GM20431 (cell line): ENCODE data around the gene OAS1.
"Not testable (repeated sequence)": the region's sequence is repeated elsewhere in the genome, so short reads cannot be mapped to it uniquely, and the experiment has no call there.

Source experiments
- in situ Hi-C: fragments of 300-500 bp; cut with MseI, MboI; formaldehyde crosslinking; loops from one replicate; pipeline ENCODE4 v1.15.0; 2020; ENCODE audit warnings: low sequenced_read_pairs; ENCODE audit not compliant: unreplicated experiment

Gene OAS1

GRCh38 chr12:112894128-112894527, 12.6 kb upstream of the OAS1 start:
- in situ Hi-C loops = no loop called here

- in situ Hi-C loops = no loop called here
Observed at GRCh38 chr12:112898380-112898779, 8.4 kb upstream of the OAS1 start.

DNA sequence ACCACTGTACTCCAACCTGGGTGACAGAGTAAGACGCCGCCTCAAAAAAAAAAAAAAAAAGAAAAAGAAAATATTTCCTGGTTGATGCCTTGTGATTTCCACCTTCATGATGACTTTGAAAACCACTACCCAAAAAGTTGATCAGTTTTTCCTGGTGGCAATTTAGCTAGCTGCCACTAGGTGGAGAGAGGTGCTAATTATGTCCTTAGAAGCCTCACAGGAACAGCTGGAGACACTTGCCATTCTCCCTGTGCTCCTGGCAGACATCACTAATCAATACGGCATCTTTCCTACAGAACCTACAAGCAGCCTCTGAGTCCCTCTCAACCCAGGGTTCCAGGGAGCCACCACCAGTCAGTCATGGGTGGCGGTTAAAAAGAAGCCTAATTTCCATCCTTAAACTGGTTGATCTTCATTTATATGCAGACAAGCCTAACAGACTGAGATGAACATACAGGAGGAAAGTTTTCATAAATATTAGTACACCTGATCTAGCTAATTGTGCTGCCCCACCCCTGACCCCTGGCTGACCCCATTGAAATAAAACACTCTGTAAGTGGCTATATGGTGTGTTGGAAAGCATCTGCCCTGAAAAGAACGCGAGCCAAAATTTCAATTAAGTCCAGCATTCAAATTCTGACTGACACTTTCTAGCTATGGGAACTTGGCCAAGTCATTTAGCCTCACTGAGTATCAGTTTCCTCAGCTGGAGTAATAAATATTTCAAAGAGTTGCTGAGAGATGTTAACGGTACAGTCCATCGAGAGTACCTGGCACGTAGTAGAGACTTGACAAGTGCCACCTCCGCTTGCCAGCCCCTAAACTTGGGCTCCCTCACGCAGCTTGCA, 6.2 kb upstream of the OAS1 start:
- in situ Hi-C loops = no loop called here

GRCh38 chr12:112901271-112901670, 5.5 kb upstream of the OAS1 start:
- in situ Hi-C loops = no loop called here

DNA sequence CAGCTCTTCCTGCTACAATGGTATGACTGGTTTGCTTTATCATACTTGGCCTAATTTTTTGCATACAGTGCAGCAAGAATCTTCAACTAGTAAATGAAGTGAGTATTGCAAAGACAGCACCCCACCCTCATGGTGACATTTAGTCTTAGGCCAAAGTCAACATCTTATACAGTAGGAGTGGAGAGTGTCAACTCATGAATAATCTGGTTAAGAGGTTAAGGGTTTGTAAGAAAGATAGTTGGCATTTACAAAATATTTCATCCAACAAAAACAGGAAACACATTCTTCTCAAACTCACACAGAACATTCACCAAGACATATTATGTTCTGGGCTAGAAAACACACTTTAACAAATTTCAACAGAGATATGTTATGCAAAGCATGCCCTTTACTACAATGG, 2.2 kb upstream of the OAS1 start:
- in situ Hi-C loops = no loop called here

DNA sequence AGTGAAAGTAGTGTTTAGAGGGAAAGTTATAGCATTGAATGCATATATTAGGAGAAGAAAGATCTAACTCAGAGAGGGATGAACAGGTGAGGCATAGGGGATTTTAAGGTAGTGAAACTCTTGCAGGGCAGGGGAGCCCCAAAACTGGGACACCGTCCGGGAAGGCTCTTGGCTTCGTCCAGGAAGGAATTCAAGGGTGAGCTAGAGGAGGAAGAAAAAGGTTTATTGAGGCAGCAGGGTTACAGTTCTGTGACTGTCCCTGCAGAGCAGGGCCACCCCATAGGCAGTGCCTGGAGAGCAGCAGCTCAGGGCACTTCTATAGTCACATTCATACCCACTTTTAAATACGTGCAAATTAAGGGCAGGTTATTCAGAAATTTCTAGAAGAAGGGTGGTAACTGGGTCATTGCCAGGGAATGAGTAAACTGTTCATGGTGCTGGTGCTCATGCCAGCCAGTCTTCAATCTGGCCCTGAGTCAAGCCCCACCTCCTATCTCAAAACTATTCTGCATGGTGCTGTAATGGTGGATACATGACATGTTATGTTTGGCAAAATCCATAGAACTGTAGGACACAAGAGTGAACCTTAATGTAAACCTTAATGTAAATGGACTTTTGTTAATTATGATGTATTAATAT, 1.2 kb upstream of the OAS1 start:
- in situ Hi-C loops = no loop called here

DNA sequence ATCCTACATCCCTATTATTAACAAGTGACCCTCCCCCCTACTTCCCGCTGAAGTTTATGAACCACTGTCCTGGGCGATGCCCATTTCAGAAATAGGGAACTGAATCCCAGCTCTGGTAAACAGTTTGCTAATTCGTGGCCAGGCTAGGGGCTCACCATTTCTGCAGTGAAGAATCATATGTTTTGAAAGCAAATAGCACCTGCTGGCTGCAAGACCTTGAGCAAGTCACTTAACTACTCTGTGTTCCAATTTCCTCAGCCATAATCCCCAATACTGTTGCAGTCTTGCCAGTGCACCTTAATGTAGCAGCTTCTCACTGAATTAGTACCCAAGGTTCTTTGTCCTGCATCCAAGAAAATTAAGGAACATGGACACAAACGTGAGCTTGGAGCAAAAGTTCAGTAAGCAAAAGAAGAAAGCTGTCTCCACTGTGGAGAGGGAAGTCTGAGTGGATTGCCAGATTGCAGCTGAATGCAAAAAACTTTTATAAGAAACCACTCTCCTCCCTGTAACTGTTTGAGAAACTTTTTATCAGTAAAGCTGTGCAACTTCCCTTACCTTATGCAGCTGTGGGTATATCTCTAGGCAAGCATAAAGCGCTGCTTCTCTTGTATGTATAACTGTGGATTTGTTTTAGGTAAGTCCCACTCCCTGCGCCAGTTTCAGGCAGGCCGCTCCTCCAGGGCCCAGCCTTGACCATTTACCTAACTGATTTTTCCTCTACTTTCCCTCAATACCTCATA, 824 bp downstream of the OAS1 start:
- in situ Hi-C loops = no loop called here

DNA sequence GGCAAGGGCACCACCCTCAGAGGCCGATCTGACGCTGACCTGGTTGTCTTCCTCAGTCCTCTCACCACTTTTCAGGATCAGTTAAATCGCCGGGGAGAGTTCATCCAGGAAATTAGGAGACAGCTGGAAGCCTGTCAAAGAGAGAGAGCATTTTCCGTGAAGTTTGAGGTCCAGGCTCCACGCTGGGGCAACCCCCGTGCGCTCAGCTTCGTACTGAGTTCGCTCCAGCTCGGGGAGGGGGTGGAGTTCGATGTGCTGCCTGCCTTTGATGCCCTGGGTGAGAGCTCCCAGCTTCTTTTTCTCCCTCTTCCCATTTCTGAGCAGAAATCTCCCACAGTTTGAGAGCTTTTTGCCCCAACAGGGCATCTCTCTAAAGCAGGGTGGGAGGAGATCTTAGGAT, 1.8 kb downstream of the OAS1 start:
- in situ Hi-C loops = no loop called here

GRCh38 chr12:112909693-112910092, 2.9 kb downstream of the OAS1 start:
- in situ Hi-C loops = no loop called here

DNA sequence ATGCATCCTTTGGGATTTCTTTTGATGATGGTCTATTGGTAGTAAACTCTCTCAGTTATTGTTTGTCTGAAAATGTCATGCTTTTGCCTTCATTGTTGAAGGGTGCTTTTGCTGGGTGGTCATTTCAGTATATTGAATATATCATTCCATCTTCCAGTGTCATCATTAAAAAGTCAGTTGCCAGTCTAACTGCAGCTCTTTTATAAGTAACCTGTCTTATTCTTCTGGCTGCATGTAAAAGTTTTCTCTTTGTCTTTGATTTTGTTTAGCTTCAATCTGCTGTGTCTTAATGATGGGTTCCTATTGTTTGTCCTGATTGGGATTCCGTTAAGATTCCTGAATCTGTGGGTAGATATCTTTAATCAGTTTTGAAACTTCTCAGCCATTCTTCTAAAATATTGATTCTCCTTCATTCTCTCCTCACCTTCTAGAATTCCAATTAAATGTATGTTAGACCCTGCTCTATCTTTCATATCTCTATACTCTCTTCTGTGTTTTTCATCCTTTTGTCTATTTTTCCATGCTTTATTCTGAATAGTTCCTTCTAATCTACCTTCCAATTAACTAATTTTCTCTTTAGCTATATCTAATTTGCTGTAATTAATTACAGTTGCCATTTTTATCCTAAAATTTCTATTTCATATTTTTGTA, 6.4 kb downstream of the OAS1 start:
- in situ Hi-C loops = no loop called here

DNA sequence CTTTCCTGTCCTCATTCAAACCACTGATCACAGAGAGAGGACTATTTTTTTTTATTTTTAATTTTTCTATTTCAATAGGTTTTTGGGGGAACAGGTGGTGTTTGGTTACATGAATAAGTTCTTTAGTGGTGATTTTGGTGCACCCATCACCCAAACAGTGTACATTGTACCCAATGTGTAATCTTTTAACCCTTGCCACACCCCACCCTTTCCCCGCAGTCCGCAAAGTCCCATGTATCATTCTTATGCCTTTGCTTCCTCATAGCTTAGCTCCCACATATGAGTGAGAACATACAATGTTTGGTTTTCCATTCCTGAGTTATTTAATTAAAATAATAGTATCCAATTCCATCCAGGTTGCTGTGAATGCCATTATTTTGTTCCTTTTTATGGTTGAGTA, 7.1 kb downstream of the OAS1 start:
- in situ Hi-C loops = not testable (repeated sequence)

GRCh38 chr12:112916270-112916669, 9.5 kb downstream of the OAS1 start:
- in situ Hi-C loops = no loop called here

- in situ Hi-C loops = no loop called here
Observed at GRCh38 chr12:112919121-112919520, 12.4 kb downstream of the OAS1 start.

DNA sequence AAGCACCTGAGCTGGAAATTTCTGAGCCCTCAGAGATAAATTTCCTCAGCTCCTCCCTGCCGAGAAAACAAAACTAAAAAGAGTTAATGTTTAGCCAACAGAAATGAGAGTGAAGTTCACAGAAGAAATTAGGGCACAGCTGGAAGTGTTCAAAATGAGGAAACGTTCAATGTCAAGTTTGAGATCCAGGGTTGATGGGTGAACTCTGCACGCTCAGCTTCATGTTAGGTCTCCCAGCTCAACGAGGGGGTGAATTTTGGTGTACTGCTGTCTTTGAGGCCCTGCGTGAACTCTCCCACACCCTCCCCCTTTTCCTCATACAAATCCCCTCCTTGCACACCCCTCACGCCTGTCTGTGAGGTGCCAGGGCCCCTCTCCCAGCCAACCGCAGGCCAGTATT, 18.2 kb downstream of the OAS1 start:
- in situ Hi-C loops = no loop called here

GRCh38 chr12:112926416-112927033, 19.8 kb downstream of the OAS1 start:
- in situ Hi-C loops = not testable (repeated sequence)

DNA sequence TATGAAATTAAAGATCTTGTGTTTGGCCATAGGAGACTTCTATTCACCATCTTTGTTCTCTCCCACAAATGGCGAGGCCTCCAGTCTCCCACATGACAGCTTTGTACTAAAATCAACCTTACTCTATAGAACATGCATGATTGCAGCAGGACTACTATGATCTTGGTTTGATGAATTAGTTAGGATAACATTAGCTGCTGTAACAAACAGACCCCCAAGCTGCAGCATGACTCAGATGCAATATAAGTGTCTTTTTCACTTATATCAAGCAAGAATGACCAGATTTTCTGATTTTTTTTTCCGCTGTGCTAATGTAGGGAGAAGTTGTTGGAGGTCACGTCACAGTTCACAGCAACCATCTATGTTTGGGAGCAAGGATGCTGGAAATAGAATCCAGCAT, 20.7 kb downstream of the OAS1 start:
- in situ Hi-C loops = no loop called here

DNA sequence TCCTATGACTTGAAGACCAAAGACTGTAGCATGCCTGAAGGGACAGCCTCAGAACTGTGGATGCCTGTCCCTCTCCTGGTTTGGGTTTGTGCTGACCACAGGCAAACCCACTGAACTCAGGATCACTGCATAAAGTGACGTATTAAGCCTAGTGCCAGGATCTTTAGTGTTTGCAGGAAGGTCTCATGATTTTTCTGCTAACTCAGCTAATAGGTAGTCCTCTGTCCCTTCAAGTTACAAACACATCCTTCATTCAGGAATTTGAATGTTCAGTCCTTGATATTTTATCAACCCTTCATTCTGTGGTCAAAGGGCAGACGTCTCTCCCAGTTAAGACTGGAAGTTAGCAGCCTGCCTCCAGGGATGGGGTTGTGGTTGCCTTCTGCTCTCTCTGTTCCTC, 21.2 kb downstream of the OAS1 start:
- in situ Hi-C loops = no loop called here

DNA sequence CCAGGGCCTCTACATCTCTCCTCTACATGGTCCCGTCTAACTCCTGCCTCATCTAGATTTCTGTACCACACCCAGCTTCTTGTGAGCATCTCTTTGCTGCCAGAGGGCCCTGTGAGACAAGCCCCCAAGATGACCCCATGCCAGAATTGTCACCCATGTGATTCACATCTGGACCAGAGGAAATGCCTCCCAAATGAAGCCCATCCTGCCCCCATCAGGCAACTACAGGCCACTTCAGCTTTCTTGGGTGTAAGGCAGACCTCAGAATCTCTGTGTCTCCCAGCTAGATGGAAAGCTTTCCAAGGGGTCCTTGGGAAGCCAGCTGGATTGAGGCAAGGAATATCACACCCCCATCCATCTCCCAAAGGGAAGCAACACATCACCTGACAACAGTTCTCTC, 22.2 kb downstream of the OAS1 start:
- in situ Hi-C loops = no loop called here

DNA sequence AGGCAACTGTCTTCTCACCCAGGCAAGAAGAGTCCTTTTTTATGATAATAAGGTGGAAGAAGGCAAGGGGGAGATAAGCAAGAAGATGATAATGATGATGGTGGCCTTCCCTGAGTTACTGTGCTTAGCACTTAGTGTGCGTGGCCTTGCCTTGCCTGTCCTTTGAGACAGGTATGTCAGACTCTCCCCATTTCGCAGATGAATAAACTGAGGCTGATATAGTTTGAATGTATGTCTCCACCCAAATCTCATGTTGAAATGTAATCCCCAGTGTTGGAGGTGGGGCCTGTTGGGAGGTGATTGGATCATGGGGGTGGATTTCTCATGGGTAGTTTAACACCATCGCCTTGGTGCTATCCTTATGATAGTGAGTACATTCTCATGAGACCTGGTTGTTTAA, 23.0 kb downstream of the OAS1 start:
- in situ Hi-C loops = no loop called here

DNA sequence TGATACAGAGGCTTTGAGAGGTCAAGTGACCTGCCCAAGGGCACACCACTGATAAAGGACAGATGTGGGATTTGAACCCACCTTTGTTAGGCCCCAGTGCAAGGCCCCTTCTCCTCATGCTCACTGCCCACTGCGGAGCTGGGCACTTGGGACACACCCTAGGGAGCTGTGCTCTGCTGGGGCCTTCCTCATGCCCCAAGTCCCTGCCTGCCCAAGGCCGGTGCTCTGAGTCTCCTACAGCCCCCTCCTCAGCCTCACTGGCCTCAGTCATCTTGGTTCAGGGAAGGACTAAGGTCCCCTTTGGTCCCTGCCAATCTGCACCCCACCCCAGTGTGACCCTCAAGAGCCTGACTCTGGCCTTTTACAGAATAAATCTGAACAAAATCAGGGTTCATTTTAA, 23.6 kb downstream of the OAS1 start:
- in situ Hi-C loops = no loop called here
